ENCODE results near the gene TCTN1.
"Not testable (repeated sequence)": the region's sequence is repeated elsewhere in the genome, so short reads cannot be mapped to it uniquely, and the experiment has no call there.

The TCTN1 gene

GRCh38 chr12:110613771-110614684 lies at the start of gene TCTN1:
TCTN1 (plus strand) TSS chr12:110614129; CDS start chr12:110614183, 54 bp downstream.
- peak within 1 kb of the TSS; percentile 86 for H3K27ac ChIP-seq
- TF ChIP-seq CTCF (IDR thresholded peaks at IDR 0.05; ENCODE audit: low read depth, low read length, missing control alignments), result no peak
- DNase-seq, result peak; percentile 93
- H3K36me3 ChIP-seq (replicated peaks), result no peaks in the 10 kb centered on the region
- H3K27me3 ChIP-seq (replicated peaks), result no peaks in the 10 kb centered on the region
- in situ Hi-C loops (cut with HindIII; ENCODE audit: low pct_ligation_motif_present, low sequenced_read_pairs), result loop anchor here (25.0 kb wide), 1 partner anchor 102 kb away; the partner anchor contains the start of genes RAD9B and VPS29
- H3K4me3 ChIP-seq (ENCODE audit: low read depth, low read length), result peak within 1 kb of the TSS; percentile 75

GRCh38 chr12:110564471-110564991 lies 49.4 kb upstream of the TCTN1 start:
- no peak for DNase-seq
- Histone ChIP-seq H3K27ac (no peak overlapping the region), H3K36me3 (replicated peaks) (no peaks in the 10 kb centered on the region), H3K27me3 (replicated peaks) (no peaks in the 10 kb centered on the region), H3K4me3 (ENCODE audit: low read depth, low read length) (no peak overlapping the region)
- no peak for TF ChIP-seq CTCF (IDR thresholded peaks at IDR 0.05; ENCODE audit: low read depth, low read length, missing control alignments)
- in situ Hi-C loops (cut with HindIII; ENCODE audit: low pct_ligation_motif_present, low sequenced_read_pairs), result no loop called here

GRCh38 chr12:110565894-110566871 lies 47.7 kb upstream of the TCTN1 start:
- in situ Hi-C loops (cut with HindIII; ENCODE audit: low pct_ligation_motif_present, low sequenced_read_pairs), result no loop called here
- Histone ChIP-seq H3K27me3 (replicated peaks) (no peaks in the 10 kb centered on the region), H3K4me3 (ENCODE audit: low read depth, low read length) (no peak overlapping the region), H3K36me3 (replicated peaks) (no peaks in the 10 kb centered on the region), H3K27ac (peak overlapping the region; percentile 33)
- TF ChIP-seq CTCF (IDR thresholded peaks at IDR 0.05; ENCODE audit: low read depth, low read length, missing control alignments), result no peak
- no peak for DNase-seq

- in situ Hi-C loops (cut with HindIII; ENCODE audit: low pct_ligation_motif_present, low sequenced_read_pairs), result no loop called here
- no peak for TF ChIP-seq CTCF (IDR thresholded peaks at IDR 0.05; ENCODE audit: low read depth, low read length, missing control alignments)
- Histone ChIP-seq H3K27ac (no peak overlapping the region), H3K27me3 (replicated peaks) (no peaks in the 10 kb centered on the region), H3K36me3 (replicated peaks) (no peaks in the 10 kb centered on the region), H3K4me3 (ENCODE audit: low read depth, low read length) (no peak overlapping the region)
- no peak for DNase-seq
These were observed 46.9 kb upstream of the TCTN1 start for GRCh38 chr12:110566993-110567392.

- no peak for DNase-seq
- H3K27ac ChIP-seq, result no peak overlapping the region
- in situ Hi-C loops (cut with HindIII; ENCODE audit: low pct_ligation_motif_present, low sequenced_read_pairs), result no loop called here
These were observed 45.2 kb upstream of the TCTN1 start for GRCh38 chr12:110568752-110569151.

GRCh38 chr12:110569838-110570237 lies 44.1 kb upstream of the TCTN1 start:
- H3K4me3 ChIP-seq (ENCODE audit: low read depth, low read length); H3K27me3 ChIP-seq (replicated peaks); in situ Hi-C loops (cut with HindIII; ENCODE audit: low pct_ligation_motif_present, low sequenced_read_pairs); DNase-seq; H3K27ac ChIP-seq; H3K36me3 ChIP-seq (replicated peaks): not testable (repeated sequence)

More at GRCh38 chr12:110568752-110569151, 45.2 kb upstream of the TCTN1 start:
- Histone ChIP-seq H3K27me3 (replicated peaks) (no peaks in the 10 kb centered on the region), H3K36me3 (replicated peaks) (no peaks in the 10 kb centered on the region), H3K4me3 (ENCODE audit: low read depth, low read length) (no peak overlapping the region)
- no peak for TF ChIP-seq CTCF (IDR thresholded peaks at IDR 0.05; ENCODE audit: low read depth, low read length, missing control alignments)

- in situ Hi-C loops (cut with HindIII; ENCODE audit: low pct_ligation_motif_present, low sequenced_read_pairs); DNase-seq; H3K27ac ChIP-seq; H3K4me3 ChIP-seq (ENCODE audit: low read depth, low read length); H3K27me3 ChIP-seq (replicated peaks); H3K36me3 ChIP-seq (replicated peaks): not testable (repeated sequence)
These were observed 43.1 kb upstream of the TCTN1 start for GRCh38 chr12:110570798-110571197.

Data from brain microvascular endothelial cell (primary cell).